SIG-M5 treated with dmso at 0.1 percent for 504 hours (cell line): ENCODE measurements around the gene SIPA1L2.

Experiments
- DNase-seq: peaks from one replicate; lab custom pipeline; 2025; ENCODE audit not compliant: unreplicated experiment; lab: John Stamatoyannopoulos, UW

The SIPA1L2 gene, protein sequence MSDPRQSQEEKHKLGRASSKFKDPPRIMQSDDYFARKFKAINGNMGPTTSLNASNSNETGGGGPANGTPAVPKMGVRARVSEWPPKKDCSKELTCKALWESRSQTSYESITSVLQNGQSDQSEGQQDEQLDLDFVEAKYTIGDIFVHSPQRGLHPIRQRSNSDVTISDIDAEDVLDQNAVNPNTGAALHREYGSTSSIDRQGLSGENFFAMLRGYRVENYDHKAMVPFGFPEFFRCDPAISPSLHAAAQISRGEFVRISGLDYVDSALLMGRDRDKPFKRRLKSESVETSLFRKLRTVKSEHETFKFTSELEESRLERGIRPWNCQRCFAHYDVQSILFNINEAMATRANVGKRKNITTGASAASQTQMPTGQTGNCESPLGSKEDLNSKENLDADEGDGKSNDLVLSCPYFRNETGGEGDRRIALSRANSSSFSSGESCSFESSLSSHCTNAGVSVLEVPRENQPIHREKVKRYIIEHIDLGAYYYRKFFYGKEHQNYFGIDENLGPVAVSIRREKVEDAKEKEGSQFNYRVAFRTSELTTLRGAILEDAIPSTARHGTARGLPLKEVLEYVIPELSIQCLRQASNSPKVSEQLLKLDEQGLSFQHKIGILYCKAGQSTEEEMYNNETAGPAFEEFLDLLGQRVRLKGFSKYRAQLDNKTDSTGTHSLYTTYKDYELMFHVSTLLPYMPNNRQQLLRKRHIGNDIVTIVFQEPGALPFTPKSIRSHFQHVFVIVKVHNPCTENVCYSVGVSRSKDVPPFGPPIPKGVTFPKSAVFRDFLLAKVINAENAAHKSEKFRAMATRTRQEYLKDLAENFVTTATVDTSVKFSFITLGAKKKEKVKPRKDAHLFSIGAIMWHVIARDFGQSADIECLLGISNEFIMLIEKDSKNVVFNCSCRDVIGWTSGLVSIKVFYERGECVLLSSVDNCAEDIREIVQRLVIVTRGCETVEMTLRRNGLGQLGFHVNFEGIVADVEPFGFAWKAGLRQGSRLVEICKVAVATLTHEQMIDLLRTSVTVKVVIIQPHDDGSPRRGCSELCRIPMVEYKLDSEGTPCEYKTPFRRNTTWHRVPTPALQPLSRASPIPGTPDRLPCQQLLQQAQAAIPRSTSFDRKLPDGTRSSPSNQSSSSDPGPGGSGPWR (N-terminal part only)

DNA sequence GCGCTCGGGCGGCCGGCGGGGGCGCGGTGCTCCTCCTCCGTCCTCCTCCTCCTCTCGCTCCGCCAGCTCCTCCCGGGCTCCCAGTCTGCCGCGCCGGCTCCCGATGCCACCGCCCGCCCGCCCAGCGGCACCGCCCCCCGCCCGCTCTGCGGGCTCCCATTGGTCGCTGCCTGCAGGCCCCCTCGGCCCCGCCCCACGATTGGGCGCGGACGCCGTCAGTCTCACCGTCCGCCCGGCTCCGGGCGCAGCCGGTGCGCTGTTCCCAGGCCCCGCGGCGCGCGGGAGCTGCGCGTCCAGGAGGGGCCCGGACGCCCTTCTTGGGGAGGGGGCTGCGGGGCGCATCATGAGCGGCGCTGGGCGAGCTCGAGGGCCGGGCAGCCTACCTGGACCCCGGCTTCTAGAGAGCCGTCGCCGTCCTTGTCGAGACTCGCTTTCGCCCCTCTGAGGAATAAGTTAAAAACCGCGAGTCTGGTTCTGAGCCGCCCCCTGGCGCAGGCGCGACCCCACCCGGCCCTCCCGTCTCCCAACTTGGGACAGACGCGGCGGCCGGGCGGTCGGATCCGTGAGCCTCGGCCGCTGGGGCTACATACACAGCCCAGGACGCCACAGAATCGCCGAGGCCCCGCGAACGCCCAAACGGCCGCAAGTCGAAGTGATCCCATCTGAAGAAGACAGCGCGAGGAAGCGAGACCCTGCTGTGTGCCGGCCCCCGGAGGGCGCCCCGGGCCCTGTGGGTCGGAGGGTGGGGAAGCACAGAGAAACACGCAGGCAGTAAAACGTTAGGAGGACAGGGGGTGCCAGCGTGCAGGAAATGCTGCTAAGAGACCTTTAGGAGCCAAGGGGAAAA, at the start of gene SIPA1L2:
Gene SIPA1L2, minus strand, starts transcription at position 87 of the 847 bp plus-strand sequence. CDS start 114,794 bp downstream, outside the sequence.
- peak; percentile 85 for DNase-seq

DNA sequence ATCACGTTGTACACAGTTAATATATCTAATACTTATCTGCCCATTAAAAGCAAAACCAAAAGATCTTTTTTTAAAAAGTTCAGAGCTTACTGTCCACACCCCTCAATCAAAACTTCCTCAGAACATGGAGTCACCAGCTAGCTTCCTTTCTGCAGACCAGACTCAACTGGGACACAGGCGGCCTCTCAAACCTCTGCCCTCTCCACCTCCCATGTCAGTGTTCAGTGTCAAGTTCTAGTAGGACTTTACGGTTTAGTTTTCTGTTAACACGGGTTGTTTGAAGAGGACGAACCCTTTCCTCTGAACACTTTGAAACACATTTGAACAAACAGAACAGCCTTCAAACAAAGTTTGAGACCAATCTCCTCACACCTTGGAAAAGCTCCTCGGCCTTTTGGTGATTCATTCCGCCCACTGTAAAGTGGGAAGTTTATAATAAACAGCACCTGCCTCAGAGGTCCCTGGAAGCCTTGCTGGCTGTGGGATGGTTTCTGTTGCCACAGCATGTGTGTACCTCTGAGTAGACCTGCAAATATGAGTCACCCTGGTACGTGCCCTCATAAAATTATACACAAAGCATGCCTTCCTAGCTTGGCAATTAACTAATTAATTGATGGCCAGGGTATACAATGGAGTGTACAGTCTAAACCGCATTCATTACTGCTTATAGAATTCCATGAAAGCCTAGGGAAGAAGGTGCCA, 48.4 kb upstream of the SIPA1L2 start:
- DNase-seq, result no peak

DNA sequence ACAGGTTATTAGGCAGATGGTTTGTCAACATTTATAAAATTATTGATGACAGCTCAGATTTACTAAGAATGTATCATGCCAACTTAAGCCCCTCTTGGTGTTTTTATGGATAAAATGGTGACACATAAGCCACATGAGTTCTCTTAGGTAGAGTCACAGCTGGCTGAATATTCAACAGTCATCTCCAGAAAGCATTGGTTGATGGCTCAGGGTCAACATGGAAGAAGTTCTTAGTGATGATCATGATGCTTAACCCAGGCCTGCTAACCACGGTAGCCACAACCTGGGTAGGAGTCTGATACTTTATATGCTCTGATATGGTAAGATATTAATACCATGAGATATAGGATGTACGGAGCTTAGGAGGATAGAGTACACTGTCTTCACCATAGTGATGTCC, 46.4 kb upstream of the SIPA1L2 start:
- DNase-seq, result no peak

DNA sequence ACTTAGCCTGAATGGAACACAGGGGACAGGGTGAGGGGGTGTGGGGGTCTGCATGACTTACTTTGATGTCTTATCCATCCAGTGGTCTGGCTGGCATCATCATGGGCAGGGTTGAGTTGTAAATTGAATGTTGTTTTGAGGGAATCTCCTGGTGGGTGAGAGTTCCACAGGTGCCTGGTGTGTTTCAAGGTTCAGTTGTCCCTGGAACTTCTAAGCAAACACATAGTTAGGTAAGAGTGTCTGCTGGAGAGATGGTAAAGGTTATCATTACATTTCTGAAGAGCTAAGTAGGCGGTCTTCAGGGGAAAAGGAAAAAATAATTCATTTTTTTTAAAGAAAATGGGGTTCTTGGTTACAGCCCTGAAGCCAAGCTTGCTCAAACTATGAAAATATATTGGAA, 46.0 kb upstream of the SIPA1L2 start:
- no peak for DNase-seq

DNA sequence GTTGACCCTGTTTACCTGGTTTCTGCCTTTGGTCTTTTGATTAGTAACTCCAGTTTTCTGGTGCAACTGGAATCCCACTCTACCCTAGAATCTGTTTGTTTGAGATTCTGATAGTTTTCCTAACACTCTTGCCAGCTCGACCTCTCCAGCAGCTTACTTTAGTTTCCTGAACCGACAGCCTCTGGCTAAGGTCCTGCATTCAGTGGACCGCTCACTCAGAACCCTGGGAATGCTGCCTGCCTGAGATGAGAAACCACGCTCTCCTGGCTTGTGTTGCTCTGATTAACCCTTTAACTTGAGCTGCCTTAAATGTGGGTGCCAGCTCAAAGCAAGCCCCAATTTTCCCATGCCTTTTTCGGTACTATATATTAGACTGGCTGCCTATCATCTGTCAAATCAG, 45.3 kb upstream of the SIPA1L2 start:
- DNase-seq, result no peak

DNA sequence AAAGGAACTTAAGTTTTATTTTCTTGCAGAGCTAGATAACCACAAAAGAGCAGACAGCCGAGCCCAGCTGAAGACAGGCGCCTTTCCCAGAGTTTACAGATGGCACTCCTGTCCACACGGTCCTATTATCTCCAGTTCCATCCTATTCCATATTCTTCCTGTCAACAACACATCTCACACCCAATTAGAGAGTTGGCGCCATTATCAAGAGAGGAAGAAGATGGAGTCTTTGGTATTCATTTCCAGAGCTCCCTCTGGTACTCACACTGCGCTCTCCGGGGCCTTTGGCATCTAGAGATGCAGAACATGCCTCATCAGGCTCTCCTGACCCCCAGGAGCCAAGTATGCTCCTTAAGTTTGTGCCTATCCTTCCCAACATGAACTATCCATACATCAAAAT, 43.3 kb upstream of the SIPA1L2 start:
- no peak for DNase-seq

DNA sequence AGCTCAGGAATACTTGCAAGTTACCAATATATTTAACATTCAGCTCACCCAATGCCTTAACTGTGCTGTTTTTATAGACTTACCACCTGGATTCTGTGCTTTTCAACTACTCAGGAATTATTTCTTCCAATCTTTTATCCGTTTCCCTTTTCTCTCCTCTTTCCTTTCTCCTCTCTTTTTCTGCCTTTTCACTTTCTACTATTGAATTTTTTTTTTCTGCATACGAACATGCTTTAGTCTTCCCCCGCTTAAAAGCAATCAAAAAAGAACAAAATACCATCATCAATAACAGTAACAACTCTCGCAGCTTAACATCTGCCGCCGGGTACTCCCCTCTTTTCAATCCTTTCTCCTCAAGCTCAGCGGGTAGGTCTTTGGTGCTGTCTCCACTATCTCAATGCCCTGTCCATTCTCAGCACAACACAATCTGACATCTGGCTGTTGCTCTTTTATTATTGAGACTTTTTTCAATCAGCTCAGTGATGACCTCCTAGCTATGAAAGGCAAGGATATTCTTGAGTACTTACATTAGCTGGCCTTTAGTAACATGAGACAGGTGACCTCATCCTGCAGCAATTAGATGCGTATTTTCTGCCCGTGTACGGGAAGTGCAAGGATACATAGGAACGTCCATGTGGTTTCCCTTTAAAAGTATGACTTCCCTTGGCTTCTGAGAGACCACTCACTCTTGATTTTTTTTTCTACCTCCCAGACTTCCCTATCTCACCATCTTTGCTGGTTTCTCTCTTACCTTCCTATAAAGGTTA, 40.2 kb upstream of the SIPA1L2 start:
- DNase-seq, result no peak

DNA sequence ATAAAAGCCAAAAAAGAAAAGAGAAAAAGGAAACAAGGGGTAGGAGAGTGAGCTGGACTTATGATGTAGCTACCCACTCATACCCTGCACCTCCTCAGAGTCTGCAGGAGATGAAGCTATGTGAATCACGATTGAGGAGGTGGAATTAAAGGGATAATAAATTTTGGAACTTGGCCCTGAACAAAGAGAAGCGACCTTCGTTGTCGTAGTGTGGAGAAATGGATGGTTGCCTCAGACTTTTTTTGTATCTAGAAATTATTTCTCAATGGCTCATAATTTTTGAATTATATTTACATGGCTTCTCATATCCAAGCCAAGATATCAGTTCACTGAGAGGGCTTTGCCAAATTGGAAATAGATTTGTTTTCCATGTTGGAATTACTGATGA, 37.8 kb upstream of the SIPA1L2 start:
- DNase-seq, result no peak

DNA sequence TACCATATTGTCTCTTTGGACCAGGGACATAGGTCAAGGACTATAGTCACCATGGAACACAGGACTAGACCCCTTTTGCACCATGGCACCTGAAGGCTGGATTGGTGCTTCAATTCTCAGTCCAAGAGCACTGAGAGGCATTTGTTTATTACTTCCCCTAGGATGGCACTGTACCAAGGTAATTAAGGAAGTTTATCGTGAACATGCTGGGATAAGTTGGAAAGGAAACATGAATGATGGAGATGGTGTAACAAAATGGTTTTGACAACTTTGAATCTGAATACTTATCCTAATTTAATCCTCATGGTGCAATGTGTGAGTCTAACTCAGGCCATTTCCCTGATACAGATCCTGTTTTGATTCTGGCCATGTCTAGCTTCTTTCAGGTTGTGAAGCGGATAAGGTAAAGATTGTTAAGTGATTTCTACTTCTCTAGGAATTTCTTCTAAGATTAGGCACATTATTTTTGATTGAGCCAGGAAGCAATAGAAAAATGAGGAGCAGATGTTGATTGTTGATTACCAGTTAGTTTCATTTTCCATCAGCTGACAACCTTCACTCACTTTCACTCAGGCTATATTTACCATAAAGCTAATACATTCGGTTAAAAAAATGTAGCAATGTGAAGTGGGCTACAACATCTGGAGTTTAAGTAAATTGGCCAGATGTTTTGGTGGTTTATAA, 37.3 kb upstream of the SIPA1L2 start:
- no peak for DNase-seq

DNA sequence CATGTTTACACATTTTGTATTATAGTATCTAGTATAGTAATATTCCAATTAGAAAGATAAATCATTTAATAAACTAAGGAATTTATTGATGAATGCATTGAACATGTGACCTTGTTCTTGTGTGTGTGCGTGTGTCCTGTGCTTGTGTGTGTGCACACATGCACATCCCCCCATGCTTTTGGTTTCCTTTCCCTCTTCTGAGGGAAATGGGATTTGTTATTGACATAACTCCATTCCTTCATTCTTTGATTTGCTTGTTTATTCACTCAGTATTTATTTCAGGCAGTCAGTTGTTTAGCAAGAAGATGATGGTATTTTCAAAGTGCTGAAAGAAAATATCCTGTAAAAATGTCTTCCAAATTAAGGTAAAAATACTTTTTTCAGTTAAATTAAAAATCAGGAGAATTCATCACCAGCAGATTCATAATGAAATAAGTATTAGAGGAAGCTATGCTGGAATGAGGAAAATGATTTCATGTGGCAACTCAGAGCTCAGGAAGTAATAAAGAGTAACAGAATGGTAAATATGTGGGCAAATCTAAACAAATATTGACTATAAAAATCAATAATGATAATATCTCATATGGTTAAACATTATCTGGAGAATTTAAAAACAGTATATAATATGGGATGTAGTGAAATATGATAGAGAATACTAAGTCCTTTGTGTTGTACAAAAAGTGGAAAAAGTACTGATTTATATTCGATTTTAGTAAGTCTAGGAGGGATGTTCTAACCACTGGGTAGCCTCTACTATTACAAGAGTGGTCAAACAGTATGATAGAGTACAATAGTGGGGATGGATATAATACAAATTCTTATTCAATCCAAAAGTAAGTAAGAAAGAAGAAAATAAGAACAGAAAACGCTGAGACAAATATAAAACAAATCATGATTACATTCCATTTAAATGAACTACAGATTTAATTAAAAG, 35.2 kb upstream of the SIPA1L2 start:
- no peak for DNase-seq

DNA sequence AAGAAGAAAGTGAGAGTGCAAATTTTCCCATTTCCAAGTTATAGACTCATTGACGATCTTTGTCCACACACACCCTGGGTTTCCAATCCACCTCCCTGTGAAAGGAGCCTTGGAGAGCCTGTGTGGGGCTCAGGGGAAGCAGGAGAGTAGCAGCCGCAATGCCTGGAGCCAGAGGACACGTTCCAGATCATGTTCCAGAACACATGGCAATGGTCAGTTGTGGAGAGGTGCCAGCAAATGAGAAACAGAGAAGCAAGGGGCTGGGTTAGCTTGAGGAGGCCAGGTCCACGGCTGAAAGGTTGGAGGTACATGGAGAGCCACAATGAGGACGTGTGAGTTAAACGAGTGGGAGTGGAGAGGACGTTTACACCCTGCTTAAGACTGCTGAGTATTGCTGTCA, 33.0 kb upstream of the SIPA1L2 start:
- DNase-seq, result no peak

DNA sequence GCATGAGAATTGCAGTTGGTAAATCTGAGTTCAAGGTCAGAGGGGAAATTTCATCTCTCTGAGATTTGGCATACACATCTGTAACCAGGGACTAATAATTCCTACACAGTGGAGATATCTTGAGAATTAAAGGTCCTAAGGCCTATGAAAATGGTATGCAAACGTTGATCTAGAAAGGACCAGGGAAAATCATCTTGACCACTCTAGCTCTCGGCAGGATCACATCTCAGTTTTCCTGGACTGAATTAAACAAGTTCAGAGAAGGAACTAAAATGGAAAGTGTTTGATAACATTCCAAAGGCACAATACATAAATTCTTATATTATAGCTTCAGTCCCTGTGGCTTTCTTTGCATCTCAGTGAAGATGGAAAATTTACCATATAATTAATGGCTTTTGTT, 28.5 kb upstream of the SIPA1L2 start:
- no peak for DNase-seq

DNA sequence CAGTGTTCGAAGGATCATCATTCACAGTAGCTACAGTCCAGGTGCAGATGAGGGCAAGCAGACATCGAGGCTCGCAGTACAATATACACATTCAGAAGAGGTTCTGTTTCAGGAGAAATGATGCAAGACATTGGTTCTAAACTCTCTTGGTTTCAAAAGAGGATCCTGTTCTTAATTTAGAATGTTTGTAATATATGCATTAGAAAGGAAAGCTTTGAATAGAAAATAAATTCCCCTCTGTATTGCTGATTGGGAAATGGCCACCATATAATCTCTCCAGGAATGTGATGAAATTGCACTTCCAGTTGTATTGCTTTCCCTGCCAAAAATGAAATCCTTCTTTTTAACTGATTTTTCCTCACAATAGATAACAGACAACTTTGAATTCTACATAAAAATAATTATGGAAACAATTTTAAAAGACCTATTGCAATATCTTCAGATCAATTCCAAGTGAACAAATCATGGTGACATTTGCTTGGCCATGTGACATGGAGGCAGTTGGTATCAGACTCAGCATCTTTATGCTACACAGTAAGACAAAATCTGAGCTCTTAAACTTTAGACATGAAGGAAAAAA, 27.6 kb upstream of the SIPA1L2 start:
- DNase-seq, result peak; percentile 83

DNA sequence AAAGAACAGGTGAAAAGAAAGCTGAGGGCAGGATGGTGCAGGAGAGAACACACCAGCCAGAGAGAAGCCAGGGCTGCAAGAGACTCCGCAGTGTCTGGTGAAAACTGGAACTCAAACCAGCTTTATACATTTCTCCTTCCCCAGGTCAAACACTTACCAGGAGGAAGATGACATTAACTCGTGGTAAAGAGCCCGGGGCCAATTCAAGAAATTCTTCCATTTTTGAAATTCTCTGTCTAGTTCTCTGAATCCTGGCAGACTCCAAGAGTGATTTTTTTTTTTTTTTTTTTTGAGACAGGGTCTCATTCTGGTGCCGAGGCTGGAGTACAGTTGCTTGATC, 25.8 kb upstream of the SIPA1L2 start:
- no peak for DNase-seq

DNA sequence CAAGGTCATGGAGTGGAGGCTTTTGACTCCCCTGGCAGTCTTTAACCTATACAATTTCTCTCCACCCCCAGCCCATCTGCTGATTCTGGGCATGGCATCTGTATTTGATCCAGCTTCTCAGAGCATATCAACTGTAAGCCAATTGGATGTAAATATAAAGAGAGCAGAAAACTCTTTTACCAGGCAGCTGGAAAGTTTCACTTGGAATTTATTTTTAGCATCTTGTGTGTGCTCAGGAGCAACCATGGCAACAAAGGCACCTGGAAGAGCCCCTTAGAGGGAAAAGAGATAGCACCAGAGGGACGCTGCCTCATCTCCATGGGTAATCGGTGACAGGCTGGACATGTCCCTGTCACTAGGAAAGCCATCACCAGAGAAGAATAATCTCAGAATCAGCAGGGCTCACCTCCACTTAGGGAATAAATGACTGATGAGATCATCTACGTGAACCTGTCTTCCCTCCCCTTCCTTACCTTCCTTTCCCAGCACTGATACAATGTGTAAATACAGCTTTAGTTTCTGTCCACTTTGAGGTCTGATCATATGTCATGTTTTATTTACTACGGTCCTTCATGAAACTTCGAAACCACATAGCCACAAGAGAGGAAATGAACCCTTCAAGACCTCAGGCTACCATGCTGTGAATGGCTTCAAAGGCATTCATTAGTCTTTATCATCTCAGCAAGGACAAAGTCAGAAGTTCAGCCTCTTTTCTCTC, 25.3 kb upstream of the SIPA1L2 start:
- peak; percentile 82 for DNase-seq

DNA sequence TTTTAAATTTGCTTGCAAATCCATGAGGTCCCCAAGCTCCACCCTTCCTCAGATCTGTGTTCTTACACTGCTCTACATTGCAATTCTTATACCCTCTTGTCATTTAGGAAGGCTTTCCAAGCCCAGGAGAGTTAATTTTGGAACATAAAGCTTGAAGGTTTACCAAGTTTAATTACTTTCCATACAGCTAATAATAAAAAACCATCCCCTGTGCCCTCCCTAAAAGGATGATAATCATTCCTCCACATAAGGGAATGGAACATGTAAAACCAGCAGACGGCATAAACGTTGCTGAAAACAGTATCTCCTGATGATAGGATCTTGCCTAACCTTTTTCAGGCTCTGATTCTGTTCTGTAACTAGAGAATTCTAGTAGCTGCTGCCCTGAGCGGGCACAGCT, 23.9 kb upstream of the SIPA1L2 start:
- no peak for DNase-seq

DNA sequence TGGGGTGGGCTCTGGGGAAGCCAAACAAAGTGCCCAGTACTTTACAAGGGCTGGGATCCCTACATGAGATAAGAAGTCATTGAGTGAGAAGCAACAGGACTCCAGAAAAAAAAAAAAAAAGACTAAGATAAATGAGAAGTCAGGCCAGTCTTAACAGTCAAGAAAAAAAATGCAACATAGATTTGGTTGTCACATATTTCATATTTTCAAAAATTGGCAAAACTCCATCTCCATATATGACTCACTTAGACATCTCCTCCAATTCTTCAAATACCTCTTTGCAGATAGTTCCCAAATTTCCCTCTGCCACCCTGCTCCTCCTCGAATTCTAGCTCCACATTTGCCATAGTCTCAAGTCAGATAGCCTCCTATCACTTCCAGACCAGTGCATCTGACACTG, 20.9 kb upstream of the SIPA1L2 start:
- no peak for DNase-seq
